Neural cell (in vitro differentiated cells): ENCODE measurements around the gene KANSL3. TPM values are rescaled to one million over a fixed set of nuclear protein-coding genes. Genes with fewer than 3 reads are reported as not detected.

Experiments used
- H2AFZ ChIP-seq: fragments of 200-600, 300-800 bp; sonication (generic), shearing (Covaris generic); 2 replicates; pipeline ENCODE4 v1.6.0; 2014; ENCODE audit warnings: low read depth, mild to moderate bottlenecking, antibody characterized with exemption, low read length, moderate library complexity
- H3F3A ChIP-seq: fragments of 200-600 bp; shearing (Covaris generic); 2 replicates; pipeline ENCODE4 v1.6.1; 2016; ENCODE audit warnings: mild to moderate bottlenecking, moderate library complexity, mixed read lengths, antibody characterized with exemption, low read length; ENCODE audit not compliant: insufficient read depth, poor library complexity, severe bottlenecking
- H3K27ac ChIP-seq: fragments of 200-600, 300-800 bp; sonication (generic), shearing (Covaris generic); 2 replicates; pipeline ENCODE4 v1.5.1; 2014; ENCODE audit warnings: mild to moderate bottlenecking, low read length, moderate library complexity
- H3K27me3 ChIP-seq: fragments of 300-800, 200-600 bp; sonication (generic), shearing (Covaris generic); 2 replicates; pipeline ENCODE4 v1.6.0; 2014; ENCODE audit warnings: mild to moderate bottlenecking, low read depth, low read length, moderate library complexity; ENCODE audit not compliant: insufficient read depth
- H3K36me3 ChIP-seq: fragments of 300-800, 200-600 bp; sonication (generic), shearing (Covaris generic); 2 replicates; pipeline ENCODE4 v1.5.1; 2014; ENCODE audit warnings: mild to moderate bottlenecking, antibody characterized with exemption, low read length, moderate library complexity; ENCODE audit not compliant: insufficient read depth
- H3K4me2 ChIP-seq: fragments of 300-800, 200-600 bp; sonication (generic), shearing (Covaris generic); 2 replicates; pipeline ENCODE4 v1.6.0; 2014; ENCODE audit warnings: mild to moderate bottlenecking, low read length
- H3K4me3 ChIP-seq: fragments of 300-800, 200-600 bp; sonication (generic), shearing (Covaris generic); 2 replicates; pipeline ENCODE4 v1.5.1; 2014; ENCODE audit warnings: mild to moderate bottlenecking, low read length, moderate library complexity
- H3K79me2 ChIP-seq: fragments of 200-600 bp; shearing (Covaris generic); replicated peaks from 2 replicates; pipeline ENCODE4 v1.6.0; 2014; ENCODE audit warnings: mild to moderate bottlenecking, low read length, moderate library complexity; ENCODE audit not compliant: insufficient read depth
- H3K9ac ChIP-seq: fragments of 300-800, 200-600 bp; sonication (generic), shearing (Covaris generic); 2 replicates; pipeline ENCODE4 v1.6.1; 2016; ENCODE audit warnings: mild to moderate bottlenecking, low read length, mixed read lengths
- H3K9me2 ChIP-seq: fragments of 200-600 bp; shearing (Covaris generic); 2 replicates; pipeline ENCODE4 v1.6.1; 2016; ENCODE audit warnings: mild to moderate bottlenecking, low read length, mixed read lengths; ENCODE audit not compliant: insufficient read depth
- H3K9me3 ChIP-seq: fragments of 200-600, 300-800 bp; sonication (generic), shearing (Covaris generic); 2 replicates; pipeline ENCODE4 v1.6.1; 2016; ENCODE audit warnings: mild to moderate bottlenecking, mixed run types, low read length, moderate library complexity, mixed read lengths
- H4K20me1 ChIP-seq: fragments of 200-600 bp; shearing (Covaris generic); 2 replicates; pipeline ENCODE4 v1.6.1; 2016; ENCODE audit warnings: mild to moderate bottlenecking, mixed run types; ENCODE audit not compliant: insufficient read depth
- CTCF ChIP-seq: fragments of 450-650 bp; IDR thresholded peaks from 2 replicates; pipeline ENCODE4 v1.5.1; 2014; ENCODE audit warnings: antibody characterized with exemption, mild to moderate bottlenecking, moderate library complexity; ENCODE audit not compliant: poor library complexity, severe bottlenecking
- EP300 ChIP-seq: fragments of 450-650 bp; conservative IDR thresholded peaks from 2 replicates; pipeline ENCODE4 v1.6.1; 2014; ENCODE audit warnings: antibody characterized with exemption, mild to moderate bottlenecking, moderate library complexity; ENCODE audit not compliant: poor library complexity, severe bottlenecking
- EZH2 ChIP-seq: fragments of 200-600, 300-800 bp; shearing (Covaris generic), sonication (generic); IDR thresholded peaks from 2 replicates; pipeline ENCODE4 v1.6.1; 2014; ENCODE audit warnings: antibody characterized with exemption, low read length, borderline replicate concordance, mild to moderate bottlenecking; ENCODE audit not compliant: insufficient read depth, poor library complexity, severe bottlenecking
- MXI1 ChIP-seq: fragments of 450-650 bp; conservative IDR thresholded peaks from 2 replicates; pipeline ENCODE4 v1.6.1; 2014; ENCODE audit warnings: antibody characterized with exemption, mild to moderate bottlenecking; ENCODE audit not compliant: poor library complexity, severe bottlenecking
- POLR2AphosphoS5 ChIP-seq: IDR thresholded peaks from 2 replicates; pipeline ENCODE4 v1.6.1; 2012
- RAD21 ChIP-seq: fragments of 450-650 bp; conservative IDR thresholded peaks from 2 replicates; pipeline ENCODE4 v1.6.1; 2014; ENCODE audit warnings: antibody characterized with exemption, mild to moderate bottlenecking, moderate library complexity
- REST ChIP-seq: IDR thresholded peaks from 2 replicates; pipeline ENCODE4 v1.6.1; 2012; ENCODE audit warnings: borderline replicate concordance
- SMC3 ChIP-seq: fragments of 450-650 bp; conservative IDR thresholded peaks from 2 replicates; pipeline ENCODE4 v1.6.1; 2014; ENCODE audit warnings: antibody characterized with exemption, mild to moderate bottlenecking, moderate library complexity; ENCODE audit not compliant: poor library complexity
- TAF1 ChIP-seq: IDR thresholded peaks from 2 replicates; pipeline ENCODE4 v1.6.1; 2012; ENCODE audit warnings: low read depth
- polyA plus RNA-seq: library from polyadenylated mRNA; depleted of rRNA; stranded (reverse); fragments of >200 nt; gene quantifications from 2 replicates; pipeline ENCODE4 v1.2.3, GENCODE V29; 2014

Gene KANSL3
- polyA plus RNA-seq, 1 donor from 2014 or later, result 37.7 TPM

GRCh38 chr2:96594691-96595152 is 43.4 kb downstream of the KANSL3 start:
- H3K27ac ChIP-seq, result no peak overlapping the region
- H3K4me3 ChIP-seq, result no peak overlapping the region
- no peaks in the 10 kb centered on the region for H3F3A ChIP-seq
- no peaks in the 10 kb centered on the region for H3K79me2 ChIP-seq
- no peaks in the 10 kb centered on the region for H4K20me1 ChIP-seq
- no peak overlapping the region for H2AFZ ChIP-seq
- H3K36me3 ChIP-seq, result peaks cover 8% of the 10 kb centered on the region
- H3K9me2 ChIP-seq, result no peaks in the 10 kb centered on the region
- TF ChIP-seq RAD21 (no peak), REST (no peak)
- H3K4me2 ChIP-seq, result no peak overlapping the region
- no peak overlapping the region for H3K9ac ChIP-seq
- H3K9me3 ChIP-seq, result no peaks in the 10 kb centered on the region
- H3K27me3 ChIP-seq, result no peaks in the 10 kb centered on the region

GRCh38 chr2:96594282-96594681 is 43.8 kb downstream of the KANSL3 start:
- Histone ChIP-seq H3K4me2 (no peak overlapping the region), H3K9ac (no peak overlapping the region), H3K9me2 (no peaks in the 10 kb centered on the region), H2AFZ (no peak overlapping the region), H3K9me3 (no peaks in the 10 kb centered on the region), H3K79me2 (no peaks in the 10 kb centered on the region), H3K27ac (no peak overlapping the region), H3F3A (no peaks in the 10 kb centered on the region), H4K20me1 (no peaks in the 10 kb centered on the region), H3K4me3 (no peak overlapping the region), H3K36me3 (peaks cover 8% of the 10 kb centered on the region), H3K27me3 (no peaks in the 10 kb centered on the region)
- TF ChIP-seq MXI1 (no peak), CTCF (no peak), POLR2AphosphoS5 (no peak), RAD21 (no peak), EZH2 (no peak), SMC3 (no peak), REST (no peak), EP300 (no peak), TAF1 (no peak)
